ENCODE data around the gene MCCD1.

DNA sequence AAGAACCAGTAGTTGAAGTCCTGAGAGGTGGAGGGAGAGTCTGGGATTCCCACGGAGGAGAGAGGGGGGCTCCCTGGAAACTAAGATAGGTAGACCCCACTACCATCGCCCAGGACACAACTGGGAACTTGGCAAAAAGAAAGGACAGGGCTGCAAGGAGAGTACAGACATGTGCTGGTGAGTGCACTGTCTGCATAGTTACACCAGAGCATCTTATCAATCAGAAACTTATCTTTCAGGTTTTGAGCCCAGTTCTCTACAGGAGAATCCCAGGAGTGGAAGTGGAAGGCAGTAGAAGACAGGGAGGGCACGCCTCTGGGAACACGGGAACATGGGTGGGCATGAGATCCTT is 30.8 kb downstream of the MCCD1 start:
- TF ChIP-seq CTCF (IDR thresholded peaks at IDR 0.05) (no peak), POLR2A (IDR thresholded peaks at IDR 0.05) (no peak)
